GM12874 (cell line): ENCODE data around the gene HOXA5.

ENCODE experiments used
- CTCF ChIP-seq: IDR thresholded peaks from 2 replicates; pipeline ENCODE4 v1.5.1; 2011; ENCODE audit warnings: low read depth, mild to moderate bottlenecking, control low read depth, low read length, moderate library complexity; ENCODE audit not compliant: insufficient read depth

HOXA5 gene

GRCh38 chr7:27171637-27172314 is 28.3 kb upstream of the HOXA5 start:
- no peak for TF ChIP-seq CTCF

- no peak for TF ChIP-seq CTCF
Measured at GRCh38 chr7:27171325-27171636, 27.8 kb upstream of the HOXA5 start.

- TF ChIP-seq CTCF: no peak
Measured at GRCh38 chr7:27170426-27171324, 27.2 kb upstream of the HOXA5 start.

- TF ChIP-seq CTCF: no peak
Measured at GRCh38 chr7:27169658-27170425, 26.4 kb upstream of the HOXA5 start.

- TF ChIP-seq CTCF: no peak
Measured at GRCh38 chr7:27168265-27168947, 24.9 kb upstream of the HOXA5 start.

- no peak for TF ChIP-seq CTCF
Measured at GRCh38 chr7:27167916-27168264, 24.4 kb upstream of the HOXA5 start.
